ENCODE data around the gene ARHGEF3. TPM values are rescaled to one million over a fixed set of nuclear protein-coding genes. Genes with fewer than 3 reads are reported as not detected.

Gene ARHGEF3
- total RNA-seq, 1 donor from 2014 or later: 0.52 TPM

GRCh38 chr3:56681984-56682461 is 119.7 kb downstream of the ARHGEF3 start:
- Histone ChIP-seq H2AFZ (replicated peaks) (peak overlapping the region; percentile 95), H3K36me3 (peaks cover 7% of the 10 kb centered on the region), H4K20me1 (ENCODE audit: low read depth) (peaks cover 29% of the 10 kb centered on the region), H3K4me3 (peak overlapping the region; percentile 75), H3F3A (ENCODE audit: low read depth) (peaks cover 18% of the 10 kb centered on the region), H3K4me1 (peaks cover 29% of the 10 kb centered on the region), H3K9me3 (ENCODE audit: low read depth) (peaks cover 10% of the 10 kb centered on the region), H3K79me2 (ENCODE audit: low read depth) (peaks cover 55% of the 10 kb centered on the region), H3K4me2 (peak overlapping the region; percentile 82), H3K9ac (peak overlapping the region; percentile 59), H3K27ac (peak overlapping the region; percentile 87), H3K27me3 (peaks cover 7% of the 10 kb centered on the region)
- TF ChIP-seq EZH2phosphoT487 (IDR thresholded peaks at IDR 0.05) (no peak), CTCF (IDR thresholded peaks at IDR 0.05) (no peak), EZH2 (IDR thresholded peaks at IDR 0.05) (no peak)
- peaks cover 35% of the 10 kb centered on the region for H3K9me3 Mint-ChIP-seq
- peak overlapping the region; percentile 93 for H3K4me3 Mint-ChIP-seq
- peak overlapping the region; percentile 95 for H3K27ac Mint-ChIP-seq
- H3K4me1 Mint-ChIP-seq: peaks cover 14% of the 10 kb centered on the region
- H3K36me3 Mint-ChIP-seq: peaks cover 47% of the 10 kb centered on the region
- peak; percentile 81 for DNase-seq (ENCODE audit: low spot score)
- no peaks in the 10 kb centered on the region for H3K27me3 Mint-ChIP-seq (ENCODE audit: insufficient read depth, low read depth)

GRCh38 chr3:56680054-56680580 is 121.6 kb downstream of the ARHGEF3 start:
- Histone ChIP-seq H3K27ac (no peak overlapping the region), H3K27me3 (peaks cover 7% of the 10 kb centered on the region), H3F3A (ENCODE audit: low read depth) (peaks cover 18% of the 10 kb centered on the region), H3K79me2 (ENCODE audit: low read depth) (peaks cover 74% of the 10 kb centered on the region), H4K20me1 (ENCODE audit: low read depth) (peaks cover 29% of the 10 kb centered on the region), H3K9me3 (ENCODE audit: low read depth) (peaks cover 10% of the 10 kb centered on the region), H3K9ac (no peak overlapping the region), H3K4me1 (peaks cover 29% of the 10 kb centered on the region), H3K36me3 (peaks cover 7% of the 10 kb centered on the region), H2AFZ (replicated peaks) (no peak overlapping the region), H3K4me3 (peak overlapping the region; percentile 75), H3K4me2 (peak overlapping the region; percentile 82)
- no peak for DNase-seq (ENCODE audit: low spot score)
- no peak overlapping the region for H3K4me3 Mint-ChIP-seq
- peaks cover 59% of the 10 kb centered on the region for H3K36me3 Mint-ChIP-seq
- H3K4me1 Mint-ChIP-seq: peaks cover 14% of the 10 kb centered on the region
- H3K27ac Mint-ChIP-seq: no peak overlapping the region
- peaks cover 35% of the 10 kb centered on the region for H3K9me3 Mint-ChIP-seq
- TF ChIP-seq EZH2 (IDR thresholded peaks at IDR 0.05) (no peak), EZH2phosphoT487 (IDR thresholded peaks at IDR 0.05) (no peak), CTCF (IDR thresholded peaks at IDR 0.05) (no peak)
- no peaks in the 10 kb centered on the region for H3K27me3 Mint-ChIP-seq (ENCODE audit: insufficient read depth, low read depth)

Other genes starting within 250 kb of the ARHGEF3 start
- 28.0 and 34.1 TPM in 2 replicates for gene CCDC66, start 244.8 kb downstream of the ARHGEF3 start, total RNA-seq (ENCODE audit: low replicate concordance)
- gene TASOR, start 118.7 kb downstream of the ARHGEF3 start, total RNA-seq (ENCODE audit: low replicate concordance): 76.6 and 141 TPM in 2 replicates

Data from neural progenitor cell (in vitro differentiated cells).